Putamen (tissue), 1 donor: ENCODE data around the gene ZDHHC16.
"Not testable (repeated sequence)": the region's sequence is repeated elsewhere in the genome, so short reads cannot be mapped to it uniquely, and the experiment has no call there.

Experiments
- DNase-seq: peaks from one replicate; pipeline ENCODE4 v3.0.0-alpha.2; 2016; ENCODE audit warnings: low spot score

ZDHHC16 gene

GRCh38 chr10:97445722-97446639 lies at the start of gene ZDHHC16, which contains the start of gene EXOSC1:
Gene ZDHHC16 (plus strand): TSS chr10:97446175. CDS start chr10:97451676, 5,501 bp downstream.
Gene EXOSC1 (minus strand): TSS chr10:97446006. CDS start chr10:97445985, 21 bp downstream.
- DNase-seq: peak; percentile 97

GRCh38 chr10:97399843-97400545 lies 46.0 kb upstream of the ZDHHC16 start:
- peak; percentile 45 for DNase-seq

- DNase-seq: peak; percentile 97
Measured at GRCh38 chr10:97400665-97401454, 45.1 kb upstream of the ZDHHC16 start, which contains the start of gene RRP12. Gene RRP12 (minus strand): TSS chr10:97401340. CDS start chr10:97401231, 109 bp downstream.

DNA sequence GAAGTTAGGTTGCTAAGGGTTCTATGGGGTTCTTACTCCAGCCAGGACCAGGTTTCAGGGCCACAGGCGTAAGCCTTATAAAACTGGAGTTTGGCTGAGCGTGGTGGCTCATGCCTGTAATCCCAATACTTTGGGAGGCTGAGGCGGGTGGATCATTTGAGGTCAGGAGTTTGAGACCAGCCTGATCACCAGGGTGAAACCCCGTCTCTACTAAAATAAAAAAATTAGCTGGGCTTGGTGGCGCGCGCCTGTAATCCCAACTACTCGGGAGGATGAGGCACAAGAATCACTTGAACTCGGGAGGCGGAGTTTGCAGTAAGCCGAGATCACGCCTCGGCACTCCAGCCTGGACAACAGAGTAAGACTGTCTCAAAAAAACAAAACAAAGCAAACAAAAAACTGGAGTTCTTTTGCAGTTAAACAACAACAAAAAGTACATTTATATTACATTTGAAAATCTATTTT lies 44.5 kb upstream of the ZDHHC16 start:
- no peak for DNase-seq

- DNase-seq: no peak
Measured at GRCh38 chr10:97404044-97404443, 41.9 kb upstream of the ZDHHC16 start.

GRCh38 chr10:97406064-97406463 lies 39.9 kb upstream of the ZDHHC16 start:
- DNase-seq: no peak

DNA sequence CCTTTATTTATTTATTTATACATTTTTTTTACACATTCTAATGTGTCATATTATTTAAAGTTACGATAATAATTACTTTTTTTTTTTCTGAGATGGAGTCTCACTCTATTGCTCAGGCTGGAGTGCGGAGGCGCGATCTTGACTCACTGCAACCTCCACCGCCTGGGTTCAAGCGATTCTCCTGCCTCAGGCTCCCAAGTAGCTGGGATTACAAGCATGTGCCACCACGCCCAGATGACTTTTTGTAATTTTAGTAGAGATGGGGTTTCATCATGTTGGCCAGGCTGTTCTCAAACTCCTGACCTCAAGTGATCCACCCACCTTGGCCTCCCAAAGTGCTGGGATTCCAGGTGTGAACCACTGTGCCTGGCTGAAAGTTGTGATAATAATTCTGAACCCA lies 39.5 kb upstream of the ZDHHC16 start:
- DNase-seq: not testable (repeated sequence)

GRCh38 chr10:97407211-97407951 lies 38.6 kb upstream of the ZDHHC16 start:
- DNase-seq: no peak

DNA sequence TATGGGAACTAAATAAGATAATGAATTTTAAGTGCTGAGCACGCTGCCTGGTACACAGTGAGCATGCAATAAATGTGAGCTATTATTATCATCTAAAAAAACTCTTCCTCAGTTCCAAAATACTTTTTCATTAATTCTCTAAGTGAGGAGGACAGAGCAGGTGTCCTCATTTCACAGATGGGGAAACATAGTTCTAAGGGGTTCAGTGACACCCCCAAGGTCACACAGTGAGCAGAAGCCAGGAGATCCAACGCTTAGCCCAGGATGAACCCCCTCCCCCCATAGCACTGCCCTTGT lies 38.1 kb upstream of the ZDHHC16 start:
- no peak for DNase-seq

DNA sequence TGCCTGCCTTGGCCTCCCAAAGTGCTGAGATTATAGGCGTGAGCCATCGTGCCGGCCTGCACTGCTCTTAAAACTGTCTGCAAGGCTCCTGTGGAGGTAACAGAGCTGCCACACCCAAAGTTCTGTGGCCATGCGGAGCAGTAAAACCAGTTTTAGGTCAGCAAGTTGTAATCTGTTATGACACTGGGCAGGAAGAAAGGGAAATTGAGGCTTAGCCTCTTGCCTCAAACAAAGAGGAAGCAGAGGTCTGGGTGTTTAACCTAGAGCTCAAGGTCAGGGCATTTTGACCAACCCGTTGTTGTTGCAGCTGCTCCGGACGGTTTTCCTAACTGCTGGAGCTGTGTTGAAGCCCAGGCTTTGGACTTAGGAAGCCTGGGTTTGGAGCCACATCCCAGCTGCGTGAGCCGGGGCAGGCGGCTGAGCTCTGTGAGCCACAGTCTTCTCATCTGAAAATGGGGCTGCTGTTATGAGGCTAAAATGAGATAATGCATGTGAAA lies 37.4 kb upstream of the ZDHHC16 start:
- DNase-seq: no peak

DNA sequence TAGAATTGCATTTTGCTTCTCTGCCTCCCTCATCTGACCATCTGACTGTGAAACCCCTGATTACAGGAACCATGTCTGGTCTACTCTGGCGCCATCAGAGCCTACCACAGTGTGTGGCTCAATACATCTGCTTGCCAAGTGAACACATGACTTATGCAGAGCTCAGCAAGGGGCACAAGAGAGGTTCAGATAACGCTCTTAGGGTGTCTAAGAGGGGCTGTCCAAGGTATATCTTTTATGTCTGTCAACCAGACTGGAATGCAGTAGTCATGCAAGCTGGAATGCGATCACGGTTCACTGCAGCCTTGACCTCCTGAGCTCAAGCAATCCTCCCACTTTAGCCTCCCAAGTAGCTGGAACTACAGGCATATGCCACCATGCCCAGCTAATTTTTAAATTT lies 34.6 kb upstream of the ZDHHC16 start:
- DNase-seq: no peak

GRCh38 chr10:97412891-97413304 lies 33.1 kb upstream of the ZDHHC16 start:
- no peak for DNase-seq

DNA sequence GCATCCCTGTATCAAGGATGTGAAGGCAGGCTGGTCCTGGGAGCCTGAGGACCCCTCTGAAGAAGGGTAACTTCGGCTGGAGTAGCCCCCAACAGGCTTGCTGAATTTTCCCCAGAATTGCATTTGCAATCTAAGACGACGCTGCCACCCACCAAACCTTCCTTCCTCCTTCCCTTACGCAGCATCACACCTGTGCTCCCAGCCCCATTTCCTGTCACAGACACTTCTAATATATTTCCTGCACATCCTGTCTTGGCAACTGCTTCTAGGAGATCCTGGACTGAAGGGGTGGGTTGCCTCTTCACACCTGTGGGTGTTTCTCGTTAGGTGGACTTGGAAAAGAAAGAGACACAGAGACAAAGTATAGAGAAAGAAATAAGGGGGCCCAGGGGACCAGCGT lies 29.4 kb upstream of the ZDHHC16 start:
- DNase-seq: no peak

DNA sequence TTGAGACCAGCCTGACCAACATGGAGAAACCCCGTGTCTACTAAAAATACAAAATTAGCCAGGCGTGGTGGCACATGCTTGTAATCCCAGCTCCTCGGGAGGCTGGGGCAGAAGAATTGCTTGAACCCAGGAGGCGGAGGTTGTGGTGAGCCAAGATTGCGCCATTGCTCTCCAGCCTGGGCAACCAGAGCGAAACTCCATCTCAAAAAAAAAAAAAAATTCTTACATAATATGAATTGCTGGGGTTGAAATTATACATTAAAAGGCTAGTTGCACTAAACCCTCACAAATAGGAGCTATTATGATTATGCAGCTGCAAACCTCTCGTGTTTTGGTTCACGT lies 22.2 kb upstream of the ZDHHC16 start:
- DNase-seq: not testable (repeated sequence)

DNA sequence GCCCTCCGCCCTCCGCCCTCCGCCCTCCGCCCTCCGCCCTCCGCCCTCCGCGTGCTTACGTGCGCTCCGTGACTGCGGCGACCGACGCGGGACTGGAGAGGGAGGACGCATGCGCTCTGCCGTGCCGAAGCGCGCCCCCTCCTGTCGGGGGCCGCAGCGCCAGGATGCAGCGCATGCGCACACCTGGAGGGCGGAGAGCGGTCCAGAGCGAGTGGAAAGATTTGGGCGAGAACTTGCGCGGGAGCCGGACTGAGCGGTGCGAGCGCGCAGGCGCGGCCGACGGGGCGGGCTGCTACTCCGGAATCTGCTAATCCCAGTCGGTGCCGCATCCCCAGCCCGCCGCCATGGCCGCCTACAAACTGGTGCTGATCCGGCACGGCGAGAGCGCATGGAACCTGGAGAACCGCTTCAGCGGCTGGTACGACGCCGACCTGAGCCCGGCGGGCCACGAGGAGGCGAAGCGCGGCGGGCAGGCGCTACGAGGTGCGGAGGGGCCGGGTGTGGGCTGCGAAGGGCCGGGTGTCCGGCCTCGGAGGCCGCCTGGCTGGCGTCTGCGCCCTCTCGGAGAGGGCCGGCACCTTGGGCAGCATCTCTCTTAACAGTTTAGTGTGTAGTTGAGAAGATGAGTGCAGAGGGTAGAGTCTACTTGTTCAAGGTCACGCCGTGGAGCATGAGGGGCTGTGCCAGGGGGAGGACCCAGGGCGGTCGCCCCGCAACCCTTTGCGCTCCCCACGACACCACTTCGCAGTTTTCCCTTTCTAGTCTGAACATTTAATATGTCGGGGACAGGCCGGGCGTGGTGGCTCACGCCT lies 19.8 kb upstream of the ZDHHC16 start, which contains the start of gene PGAM1:
PGAM1 (plus strand) TSS at position 228 of the 812 bp plus-strand sequence; CDS start at position 345, 117 bp downstream.
- DNase-seq: peak; percentile 97

DNA sequence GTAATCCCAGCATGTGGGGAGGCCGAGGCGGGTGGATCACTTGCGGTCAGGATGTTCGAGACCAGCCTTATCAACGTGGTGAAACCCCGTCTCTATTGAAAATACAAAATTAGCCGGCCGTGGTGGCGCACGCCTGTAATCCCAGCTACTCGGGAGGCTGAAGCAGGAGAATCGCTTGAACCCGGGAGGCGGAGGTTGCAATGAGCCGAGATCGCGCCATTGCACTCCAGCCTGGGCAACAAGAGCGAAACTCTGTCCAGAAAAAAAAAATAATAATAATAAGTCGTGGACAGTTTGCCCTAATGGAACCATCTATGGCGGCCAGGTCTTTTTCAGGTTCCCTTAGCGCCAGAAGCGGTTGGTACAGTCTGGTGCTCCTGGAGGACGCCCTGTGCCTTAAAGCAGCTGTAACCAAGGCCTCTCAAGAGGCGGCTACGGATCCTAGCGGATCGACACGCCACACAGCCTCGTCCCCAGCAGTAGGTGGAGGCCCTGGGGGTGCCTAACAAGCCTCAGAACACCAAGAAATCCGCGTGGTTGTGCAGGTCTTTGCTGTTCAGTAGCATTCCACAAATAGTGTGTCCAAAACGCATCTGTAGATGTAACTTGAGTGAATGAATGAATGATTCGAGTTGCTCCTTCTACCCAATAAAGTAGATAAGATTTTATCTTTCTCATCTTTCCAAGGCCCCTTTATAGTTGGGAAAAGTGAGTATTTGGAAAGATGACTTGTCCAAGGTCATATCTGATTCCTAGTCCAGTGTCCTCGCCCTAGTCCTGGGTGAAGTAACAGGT lies 19.0 kb upstream of the ZDHHC16 start:
- DNase-seq: no peak

- no peak for DNase-seq
Measured at GRCh38 chr10:97427571-97428179, 18.3 kb upstream of the ZDHHC16 start.

DNA sequence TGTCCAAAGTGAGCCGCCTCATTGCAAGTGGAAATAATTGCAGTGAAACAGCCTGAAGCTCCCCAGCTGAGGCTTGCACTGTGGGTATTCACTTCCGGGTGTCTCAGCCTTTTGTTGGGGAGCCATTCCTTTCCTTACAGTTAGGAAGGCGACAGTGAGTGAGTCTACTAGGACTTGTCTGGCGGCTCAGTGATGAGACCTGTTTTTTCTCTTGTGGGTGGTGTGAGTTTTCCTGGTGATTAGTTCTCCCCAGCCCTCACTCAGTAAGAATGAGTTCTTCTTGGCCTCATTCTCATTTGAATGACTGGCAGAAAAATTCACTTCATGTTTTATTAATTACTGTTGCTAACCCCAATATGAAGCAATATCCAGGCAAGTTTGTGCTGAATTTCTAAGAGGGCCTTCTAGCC lies 17.4 kb upstream of the ZDHHC16 start:
- no peak for DNase-seq

DNA sequence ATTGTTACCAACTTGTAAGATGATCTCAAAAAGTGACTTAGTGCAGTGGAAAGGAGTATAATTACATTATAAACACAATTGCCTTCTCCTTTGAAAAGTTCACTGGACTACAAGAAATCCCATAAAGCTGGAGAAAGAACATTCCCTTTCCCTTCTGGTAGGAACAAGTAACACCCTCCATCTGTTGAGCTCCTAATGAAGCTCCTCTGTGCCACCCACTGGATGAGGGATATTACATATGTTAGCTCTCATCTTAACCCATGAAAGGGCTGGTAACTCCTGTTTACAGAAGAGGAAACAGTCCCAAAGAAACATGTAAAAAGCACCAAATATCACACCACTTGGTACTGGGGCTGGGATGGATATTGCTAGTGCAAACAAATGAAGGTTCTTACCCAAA lies 11.9 kb upstream of the ZDHHC16 start:
- DNase-seq: no peak
